Fibroblast of pulmonary artery (primary cell): ENCODE data around the gene PSD2.

Experiments used
- DNase-seq: peaks from one replicate; pipeline ENCODE4 v3.0.0-alpha.2; 2010; ENCODE audit warnings: low read depth
- H3K4me3 ChIP-seq: replicated peaks from 2 replicates; pipeline ENCODE4 v1.5.1; 2011; ENCODE audit warnings: low read depth, mild to moderate bottlenecking, control low read depth, low read length, moderate library complexity
- CTCF ChIP-seq: IDR thresholded peaks from 2 replicates; pipeline ENCODE4 v1.5.1; 2011; ENCODE audit warnings: mild to moderate bottlenecking, control low read depth, low read length, inconsistent platforms; ENCODE audit errors: missing control alignments

PSD2 gene

DNA sequence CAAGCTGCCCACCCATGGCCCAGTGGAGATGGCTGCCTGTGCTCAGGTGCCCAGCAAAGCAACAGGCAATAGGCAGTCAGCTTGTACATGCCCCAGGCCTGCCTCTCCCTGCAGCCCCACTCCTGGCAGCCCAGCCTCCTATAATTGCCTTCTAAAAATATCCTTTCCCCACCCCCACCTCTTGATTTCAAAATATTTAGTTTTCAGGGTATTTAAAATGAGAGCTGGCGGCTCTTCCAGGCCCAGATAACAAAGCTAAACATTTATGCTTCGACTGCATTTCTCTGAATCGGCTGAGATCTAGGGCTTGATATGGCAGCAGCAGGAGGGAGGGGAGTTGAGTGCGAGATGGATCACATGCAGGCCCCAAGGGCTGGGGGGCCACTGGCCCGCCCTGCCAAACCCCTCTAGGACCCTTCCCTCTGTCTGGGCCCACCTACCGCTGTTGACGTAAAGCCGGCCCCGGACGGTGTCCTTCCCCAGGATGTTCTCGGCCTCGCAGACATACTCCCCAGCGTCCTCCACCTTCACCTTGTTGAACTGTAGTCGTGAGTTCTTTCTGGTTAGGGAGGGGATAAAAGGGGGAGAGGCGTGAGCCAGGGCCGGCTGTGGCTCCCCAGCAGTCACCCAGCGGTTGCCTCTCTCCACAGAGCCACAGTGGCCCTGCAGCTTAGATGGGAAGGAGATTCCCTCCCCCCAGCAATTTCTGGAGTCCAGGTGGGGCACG lies 85.0 kb downstream of the PSD2 start:
- no peak overlapping the region for H3K4me3 ChIP-seq
- no peak for TF ChIP-seq CTCF
- DNase-seq: no peak

DNA sequence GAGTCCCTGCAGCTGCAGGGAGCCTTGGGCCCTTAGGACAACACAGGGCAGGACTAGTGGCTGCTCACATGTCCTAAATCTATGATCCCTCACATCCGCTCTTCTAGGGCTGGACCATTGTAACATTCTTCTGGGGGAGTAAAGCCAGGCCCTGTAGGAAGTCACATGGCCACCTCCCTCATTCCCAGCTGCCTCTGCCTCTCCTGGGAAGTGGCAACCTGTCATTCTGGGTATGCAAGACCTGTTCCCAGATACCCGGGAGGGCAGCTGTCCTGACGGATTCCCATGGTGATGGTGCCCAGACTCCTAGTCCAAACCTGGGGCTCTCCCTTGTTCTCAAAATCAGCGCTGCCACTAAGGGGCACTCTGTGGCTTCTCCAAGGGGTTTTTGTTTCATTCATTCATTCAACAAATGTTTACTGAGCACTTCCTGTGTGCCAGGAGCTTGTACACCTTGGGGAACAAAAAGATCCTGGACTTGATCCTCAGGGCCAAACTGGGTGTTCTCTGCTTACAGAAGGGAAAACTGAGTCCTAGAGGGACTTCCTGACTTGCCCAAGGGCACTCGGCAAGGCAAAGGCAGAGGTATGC lies 85.6 kb downstream of the PSD2 start:
- no peak for TF ChIP-seq CTCF
- no peak for DNase-seq
- no peak overlapping the region for H3K4me3 ChIP-seq

GRCh38 chr5:139882316-139882715 lies 86.7 kb downstream of the PSD2 start:
- H3K4me3 ChIP-seq: no peak overlapping the region
- no peak for DNase-seq
- no peak for TF ChIP-seq CTCF

DNA sequence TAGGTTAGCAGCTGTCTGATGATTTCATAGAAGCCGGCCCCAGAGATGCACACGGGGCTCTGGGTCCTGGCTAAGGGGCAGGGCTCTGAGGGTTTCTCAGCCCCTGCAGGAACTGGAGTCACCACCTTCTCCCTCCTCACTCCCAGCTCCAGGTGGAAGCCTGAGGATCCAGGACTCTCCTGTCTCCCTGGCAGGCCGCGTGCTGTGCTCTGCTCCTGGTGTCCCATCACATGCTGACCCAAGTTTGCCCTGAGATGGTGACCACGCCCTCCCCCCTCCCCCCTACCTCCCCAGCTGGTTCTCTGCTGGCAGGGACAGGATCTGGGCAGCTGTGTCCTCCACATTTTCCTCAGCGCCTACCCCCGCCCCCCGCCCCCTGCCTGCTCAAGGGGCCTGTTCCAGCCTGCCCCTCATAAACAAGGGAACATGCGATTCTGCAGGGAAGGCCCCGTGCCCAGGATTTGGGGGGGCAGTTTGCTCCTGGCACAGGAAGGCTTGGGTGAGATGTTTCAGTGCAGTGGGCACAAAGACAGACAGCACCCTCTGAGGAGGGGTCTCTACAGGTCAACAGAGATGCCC lies 87.4 kb downstream of the PSD2 start:
- no peak for DNase-seq
- no peak for TF ChIP-seq CTCF
- H3K4me3 ChIP-seq: no peak overlapping the region

DNA sequence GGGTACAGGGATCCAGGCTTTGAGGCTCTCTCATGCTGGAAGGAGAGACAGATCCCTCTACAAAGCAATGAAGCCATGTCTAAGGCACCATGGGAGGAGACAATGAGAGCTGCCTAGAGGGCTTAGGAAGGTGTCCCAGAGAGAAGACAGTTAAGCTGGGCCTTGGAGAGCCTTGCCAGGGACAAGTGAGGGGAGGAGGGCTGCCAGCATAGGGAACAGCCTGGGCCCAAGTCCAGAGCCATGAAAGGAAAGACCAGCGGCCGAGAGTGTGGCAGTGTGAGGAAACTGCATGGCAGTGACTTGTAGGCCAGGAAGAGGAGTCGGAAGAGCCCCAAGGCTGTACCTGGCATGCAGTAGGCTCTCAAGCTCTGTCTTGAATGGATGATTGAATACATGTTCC lies 88.5 kb downstream of the PSD2 start:
- no peak for DNase-seq
- no peak overlapping the region for H3K4me3 ChIP-seq
- TF ChIP-seq CTCF: no peak

DNA sequence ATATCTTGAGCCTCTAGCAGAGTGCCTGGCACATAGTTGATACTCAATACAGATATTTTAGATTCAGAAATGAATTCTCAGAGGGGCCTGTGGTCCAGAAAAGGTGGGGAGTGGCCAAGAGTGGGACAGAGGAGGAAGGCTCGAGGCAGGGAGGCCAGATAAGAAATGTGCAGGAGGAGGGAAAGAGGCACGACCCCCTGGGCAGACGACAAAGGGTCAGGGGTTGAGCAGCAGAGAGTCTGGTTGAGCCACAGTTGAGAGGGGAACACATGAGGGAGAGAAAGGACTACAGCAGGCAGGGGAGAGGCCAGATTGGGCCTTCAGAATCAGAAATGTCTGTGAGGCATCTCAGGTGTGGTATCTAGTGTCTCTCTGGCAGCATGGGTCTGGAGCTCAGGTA lies 89.1 kb downstream of the PSD2 start:
- TF ChIP-seq CTCF: no peak
- no peak for DNase-seq
- no peak overlapping the region for H3K4me3 ChIP-seq
